IMR-90 (cell line): ENCODE results near the gene HCN3. TPM values are rescaled to one million over a fixed set of nuclear protein-coding genes. Genes with fewer than 3 reads are reported as not detected.

Source experiments
- ATAC-seq: fragments of 200-7000 bp; cut with Tn5 transposase; 2 replicates; pipeline ENCODE4 v1.9.1; 2020; ENCODE audit warnings: low read depth, mild to moderate bottlenecking, moderate library complexity
- Bru-seq: library from RNA; stranded (reverse); fragments of 400-500 nt; gene quantifications from one replicate; lab custom pipeline; 2021; lab: Mats Ljungman, UMichigan
- BruChase-seq, 2 experiments: library from RNA; stranded (reverse); fragments of 400-500 nt; gene quantifications; one replicate each; lab custom pipeline; 2021; lab: Mats Ljungman, UMichigan
- BruUV-seq: library from RNA; stranded (reverse); fragments of 400-500 nt; replicated peaks from 2 replicates; lab custom pipeline; 2021; lab: Mats Ljungman, UMichigan
- CTCF ChIA-PET: fragments of 300-600 bp; formaldehyde crosslinking; extraction: SDS; loops from one replicate; lab custom pipeline; 2021; ENCODE audit warnings: antibody characterized with exemption; lab: Yijun Ruan, JAX
- POLR2A ChIA-PET: fragments of 300-600 bp; sonication (Branson Sonifier 250); formaldehyde crosslinking; loops from one replicate; lab custom pipeline; 2022; ENCODE audit warnings: antibody characterized with exemption; ENCODE audit not compliant: unreplicated experiment; lab: Charles Lee
- DNase-seq: peaks from one replicate; pipeline ENCODE4 v3.0.0; 2013
- H2AFZ ChIP-seq: replicated peaks from 2 replicates; pipeline ENCODE3; 2013; ENCODE audit warnings: low read length, mild to moderate bottlenecking; ENCODE audit not compliant: poor library complexity
- H2AK5ac ChIP-seq: 2 replicates; pipeline ENCODE4 v1.6.1; 2013; ENCODE audit warnings: low read depth, low read length, inconsistent platforms
- H2AK9ac ChIP-seq: replicated peaks from 2 replicates; pipeline ENCODE3; 2013; ENCODE audit warnings: mild to moderate bottlenecking, low read depth, low read length, moderate library complexity; ENCODE audit not compliant: poor library complexity
- H2BK120ac ChIP-seq: 2 replicates; pipeline ENCODE4 v1.6.1; 2013; ENCODE audit warnings: low read depth, low read length, inconsistent platforms
- H2BK15ac ChIP-seq: 3 replicates; pipeline ENCODE4 v1.6.1; 2013; ENCODE audit warnings: low read depth, low read length, inconsistent platforms
- H2BK20ac ChIP-seq: 2 replicates; pipeline ENCODE4 v1.6.1; 2013; ENCODE audit warnings: low read depth, mild to moderate bottlenecking, inconsistent platforms, low read length, moderate library complexity
- H2BK5ac ChIP-seq: 2 replicates; pipeline ENCODE4 v1.6.1; 2013; ENCODE audit warnings: mild to moderate bottlenecking, low read depth, low read length, inconsistent platforms; ENCODE audit not compliant: poor library complexity, severe bottlenecking
- H3K14ac ChIP-seq: replicated peaks from 2 replicates; pipeline ENCODE4 v1.6.1; 2013; ENCODE audit warnings: low read depth, low read length, inconsistent platforms
- H3K18ac ChIP-seq: 2 replicates; pipeline ENCODE4 v1.6.1; 2013; ENCODE audit warnings: low read depth, low read length, control low read depth
- H3K23ac ChIP-seq: 2 replicates; pipeline ENCODE4 v1.6.1; 2013; ENCODE audit warnings: low read depth, low read length, inconsistent platforms
- H3K27ac ChIP-seq: 2 replicates; pipeline ENCODE4 v1.5.1; 2013; ENCODE audit warnings: mild to moderate bottlenecking, control low read depth, low read length; ENCODE audit not compliant: insufficient read depth
- H3K27me3 ChIP-seq: 2 replicates; pipeline ENCODE4 v1.6.1; 2013; ENCODE audit warnings: low read length; ENCODE audit not compliant: control insufficient read depth, insufficient read depth
- H3K36me3 ChIP-seq: 2 replicates; pipeline ENCODE4 v1.6.1; 2013; ENCODE audit warnings: low read length, mixed read lengths; ENCODE audit not compliant: control insufficient read depth, insufficient read depth
- H3K4ac ChIP-seq: 2 replicates; pipeline ENCODE4 v1.6.1; 2013; ENCODE audit warnings: low read depth, low read length, inconsistent platforms
- H3K4me1 ChIP-seq: 2 replicates; pipeline ENCODE4 v1.6.1; 2013; ENCODE audit warnings: low read length, mixed read lengths; ENCODE audit not compliant: control insufficient read depth, insufficient read depth
- H3K4me2 ChIP-seq: 2 replicates; pipeline ENCODE4 v1.6.1; 2013; ENCODE audit warnings: low read depth, mild to moderate bottlenecking, control low read depth, low read length, moderate library complexity
- H3K4me3 ChIP-seq: 2 replicates; pipeline ENCODE4 v1.5.1; 2013; ENCODE audit warnings: low read depth, mild to moderate bottlenecking, control low read depth, low read length, moderate library complexity; ENCODE audit not compliant: insufficient read depth
- H3K56ac ChIP-seq: 2 replicates; pipeline ENCODE4 v1.6.1; 2013; ENCODE audit warnings: low read length, inconsistent platforms; ENCODE audit not compliant: insufficient read depth; ENCODE audit errors: extremely low read depth
- H3K79me1 ChIP-seq, 2 experiments: 2 replicates each; pipeline ENCODE4 v1.6.1; 2013; ENCODE audit warnings: low read length in 2 of 2, inconsistent platforms in 1 of 2, low read depth in 1 of 2
- H3K9ac ChIP-seq: 2 replicates; pipeline ENCODE4 v1.6.1; 2013; ENCODE audit warnings: low read depth, low read length, control low read depth
- H3K9me1 ChIP-seq: 2 replicates; pipeline ENCODE4 v1.6.1; 2013; ENCODE audit warnings: low read length, inconsistent platforms; ENCODE audit not compliant: insufficient read depth
- H3K9me3 ChIP-seq: 2 replicates; pipeline ENCODE4 v1.6.1; 2013; ENCODE audit warnings: low read length; ENCODE audit not compliant: control insufficient read depth, insufficient read depth
- H4K20me1 ChIP-seq: 2 replicates; pipeline ENCODE4 v1.6.1; 2013; ENCODE audit warnings: low read length, inconsistent platforms; ENCODE audit not compliant: insufficient read depth
- H4K5ac ChIP-seq: 2 replicates; pipeline ENCODE4 v1.6.1; 2013; ENCODE audit warnings: mild to moderate bottlenecking, low read depth, low read length, control low read depth
- H4K8ac ChIP-seq, 2 experiments: 2 replicates each; pipeline ENCODE4 v1.6.1; 2013; ENCODE audit warnings: low read depth in 2 of 2, low read length in 2 of 2, control low read depth in 1 of 2, inconsistent platforms in 1 of 2
- H4K91ac ChIP-seq: 2 replicates; pipeline ENCODE4 v1.6.1; 2013; ENCODE audit warnings: low read depth, low read length, inconsistent platforms; ENCODE audit not compliant: insufficient read depth
- MAZ ChIP-seq: IDR thresholded peaks from 2 replicates; pipeline ENCODE4 v1.6.1; 2012; ENCODE audit warnings: low read depth, mild to moderate bottlenecking, low read length, improper control_type of control experiment, moderate library complexity, borderline replicate concordance
- MXI1 ChIP-seq: IDR thresholded peaks from 2 replicates; pipeline ENCODE4 v1.6.1; 2012; ENCODE audit warnings: low read depth, mild to moderate bottlenecking, low read length, moderate library complexity, borderline replicate concordance
- NFE2L2 ChIP-seq: fragments of 150-350 bp; IDR thresholded peaks from 2 replicates; pipeline ENCODE4 v1.6.1; 2016; ENCODE audit warnings: low read depth, mild to moderate bottlenecking, low read length
- POLR2A ChIP-seq: IDR thresholded peaks from 2 replicates; pipeline ENCODE4 v1.6.1; 2012; ENCODE audit warnings: mild to moderate bottlenecking, low read depth, low read length
- RCOR1 ChIP-seq: IDR thresholded peaks from 2 replicates; pipeline ENCODE4 v1.6.1; 2012; ENCODE audit warnings: mild to moderate bottlenecking, low read length, improper control_type of control experiment; ENCODE audit not compliant: insufficient replicate concordance
- RFX5 ChIP-seq: IDR thresholded peaks from 2 replicates; pipeline ENCODE4 v1.8.0; 2012; ENCODE audit warnings: low read depth, mild to moderate bottlenecking, low read length, moderate library complexity
- SMC3 ChIP-seq: fragments of 150-350 bp; IDR thresholded peaks from 2 replicates; pipeline ENCODE4 v1.6.1; 2016; ENCODE audit warnings: low read depth, mild to moderate bottlenecking, antibody characterized with exemption, low read length, moderate library complexity
- USF2 ChIP-seq: fragments of 150-350 bp; IDR thresholded peaks from 2 replicates; pipeline ENCODE4 v1.6.1; 2017; ENCODE audit warnings: mild to moderate bottlenecking, antibody characterized with exemption, low read length, low read depth
- WGBS, 2 experiments: methylation state at CpG; one replicate each; pipeline versions ENCODE4 v1.1.5 to v1.1.7; 2013; ENCODE audit warnings: missing lambda C conversion rate in 2 of 2; ENCODE audit not compliant: insufficient read length in 1 of 2; ENCODE audit errors: extremely low coverage in 2 of 2; 5-methylcytosine and 5-hydroxymethylcytosine counted together
- dilution Hi-C: fragments of 300-500 bp; cut with HindIII; formaldehyde crosslinking; loops from one replicate; pipeline ENCODE4 v1.14.3; 2018; ENCODE audit warnings: low sequenced_read_pairs; ENCODE audit not compliant: unreplicated experiment
- in situ Hi-C: fragments of 300-500 bp; cut with MboI; formaldehyde crosslinking; loops from 3 replicates; pipeline ENCODE4 v1.14.3; 2019; ENCODE audit warnings: low sequenced_read_pairs, inconsistent platforms, mixed read lengths
- intact Hi-C: fragments of 100-400 bp; cut with micrococcal nuclease; formaldehyde crosslinking; loops from 2 replicates; pipeline ENCODE4 v1.10.0; 2022
- long read RNA-seq: library from polyadenylated mRNA; unstranded; transcript quantifications from one replicate; pipeline ENCODE4 v2.0.0, GENCODE V29; 2021; ENCODE audit not compliant: unreplicated experiment
- polyA plus RNA-seq, 3 experiments: library from polyadenylated mRNA; depleted of rRNA; stranded (reverse); fragments of >200 nt; gene quantifications; 2 replicates each; pipeline ENCODE4 v1.2.3, GENCODE V29; 2012; ENCODE audit warnings: low replicate concordance in 1 of 3
- total RNA-seq: library from RNA; depleted of rRNA; stranded (reverse); fragments of >200 nt; gene quantifications from 2 replicates; pipeline ENCODE4 v1.2.3, GENCODE V29; 2012; rRNA removed
- TF ChIP-seq, protein P1 (sequence below): fragments of 150-350 bp; IDR thresholded peaks from 2 replicates; pipeline ENCODE4 v1.6.1; 2016; ENCODE audit warnings: low read depth, mild to moderate bottlenecking, low read length, moderate library complexity, borderline replicate concordance
- TF ChIP-seq, protein P2 (sequence below): conservative IDR thresholded peaks from 2 replicates; pipeline ENCODE4 v1.5.1; 2012; ENCODE audit warnings: mild to moderate bottlenecking, low read depth, low read length, improper control_type of control experiment

Gene HCN3
- total RNA-seq (0.36 and 0.83 TPM in 2 replicates), polyA plus RNA-seq (2012; rRNA removed) (2.7 and 2.9 TPM in 2 replicates), Bru-seq, nascent RNA (percentile 34 among the genes with signal in this experiment), BruChase-seq, experiment 1, labeled RNA remaining after a 6-hour chase (percentile 43 among the genes with signal in this experiment), BruChase-seq, experiment 2, labeled RNA remaining after a 2-hour chase (percentile 42 among the genes with signal in this experiment)
- 0.88 and 1.4 TPM in 2 replicates for polyA plus RNA-seq (2012; cell fraction: cytosol; rRNA removed)
- 20.7 and 30.0 TPM in 2 replicates for polyA plus RNA-seq (2012; cell fraction: nucleus; rRNA removed; ENCODE audit: low replicate concordance)
- long read RNA-seq, partial matches to known transcripts: 1 of 1 reads
- long read RNA-seq, other reads (novel, unspliced or antisense): 0 of 1 reads

DNA sequence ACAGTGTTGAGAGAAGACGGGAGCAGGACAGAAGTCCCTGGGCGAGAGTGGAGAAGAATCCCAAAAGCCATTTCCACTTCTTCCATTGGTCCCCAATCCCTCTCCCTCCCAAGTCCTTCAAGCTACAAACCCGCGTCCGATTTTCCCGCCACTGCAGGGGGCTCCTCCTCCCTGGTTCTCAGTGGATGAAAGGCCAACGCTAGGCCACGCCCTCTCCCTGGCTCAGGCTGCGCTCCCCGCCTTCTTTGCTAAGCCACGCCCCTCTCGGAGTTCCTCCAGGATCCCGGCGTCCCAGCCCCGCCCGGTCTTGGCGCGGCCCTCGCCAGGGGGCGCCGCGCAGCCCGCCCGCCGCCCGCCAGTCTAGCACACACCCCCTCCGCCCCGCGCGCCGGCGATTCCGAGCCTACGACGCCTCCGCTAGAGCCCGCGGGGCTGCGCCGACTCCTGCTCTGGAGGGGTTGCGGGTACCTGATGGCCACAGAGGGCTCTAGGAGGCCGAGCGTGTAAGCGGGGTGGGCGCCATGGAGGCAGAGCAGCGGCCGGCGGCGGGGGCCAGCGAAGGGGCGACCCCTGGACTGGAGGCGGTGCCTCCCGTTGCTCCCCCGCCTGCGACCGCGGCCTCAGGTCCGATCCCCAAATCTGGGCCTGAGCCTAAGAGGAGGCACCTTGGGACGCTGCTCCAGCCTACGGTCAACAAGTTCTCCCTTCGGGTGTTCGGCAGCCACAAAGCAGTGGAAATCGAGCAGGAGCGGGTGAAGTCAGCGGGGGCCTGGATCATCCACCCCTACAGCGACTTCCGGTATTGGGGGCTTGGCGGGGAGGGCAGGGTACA lies at the start of gene HCN3:
TSS of gene HCN3 (plus strand) at position 394 of the 832 bp plus-strand sequence. CDS start at position 522, 128 bp downstream.
- WGBS, 2 experiments: 2% methylated on average over 31 of the region's 68 CpGs; no CpG with 5 or more reads in 1 of the 2 experiments
- TF ChIP-seq NFE2L2 (0 out of 2 replicates have a peak, but pooled peaks have one; percentile 16), RCOR1 (no peak), POLR2A (no peak), RFX5 (no peak), MXI1 (peak; percentile 69), MAZ (peak; percentile 98), SMC3 (peak; percentile 73), USF2 (no peak)
- TF ChIP-seq, protein P1, sequence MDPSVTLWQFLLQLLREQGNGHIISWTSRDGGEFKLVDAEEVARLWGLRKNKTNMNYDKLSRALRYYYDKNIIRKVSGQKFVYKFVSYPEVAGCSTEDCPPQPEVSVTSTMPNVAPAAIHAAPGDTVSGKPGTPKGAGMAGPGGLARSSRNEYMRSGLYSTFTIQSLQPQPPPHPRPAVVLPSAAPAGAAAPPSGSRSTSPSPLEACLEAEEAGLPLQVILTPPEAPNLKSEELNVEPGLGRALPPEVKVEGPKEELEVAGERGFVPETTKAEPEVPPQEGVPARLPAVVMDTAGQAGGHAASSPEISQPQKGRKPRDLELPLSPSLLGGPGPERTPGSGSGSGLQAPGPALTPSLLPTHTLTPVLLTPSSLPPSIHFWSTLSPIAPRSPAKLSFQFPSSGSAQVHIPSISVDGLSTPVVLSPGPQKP: no peak
- TF ChIP-seq, protein P2, sequence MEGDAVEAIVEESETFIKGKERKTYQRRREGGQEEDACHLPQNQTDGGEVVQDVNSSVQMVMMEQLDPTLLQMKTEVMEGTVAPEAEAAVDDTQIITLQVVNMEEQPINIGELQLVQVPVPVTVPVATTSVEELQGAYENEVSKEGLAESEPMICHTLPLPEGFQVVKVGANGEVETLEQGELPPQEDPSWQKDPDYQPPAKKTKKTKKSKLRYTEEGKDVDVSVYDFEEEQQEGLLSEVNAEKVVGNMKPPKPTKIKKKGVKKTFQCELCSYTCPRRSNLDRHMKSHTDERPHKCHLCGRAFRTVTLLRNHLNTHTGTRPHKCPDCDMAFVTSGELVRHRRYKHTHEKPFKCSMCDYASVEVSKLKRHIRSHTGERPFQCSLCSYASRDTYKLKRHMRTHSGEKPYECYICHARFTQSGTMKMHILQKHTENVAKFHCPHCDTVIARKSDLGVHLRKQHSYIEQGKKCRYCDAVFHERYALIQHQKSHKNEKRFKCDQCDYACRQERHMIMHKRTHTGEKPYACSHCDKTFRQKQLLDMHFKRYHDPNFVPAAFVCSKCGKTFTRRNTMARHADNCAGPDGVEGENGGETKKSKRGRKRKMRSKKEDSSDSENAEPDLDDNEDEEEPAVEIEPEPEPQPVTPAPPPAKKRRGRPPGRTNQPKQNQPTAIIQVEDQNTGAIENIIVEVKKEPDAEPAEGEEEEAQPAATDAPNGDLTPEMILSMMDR: peak; percentile 78

More for the DNA sequence above, at the start of gene HCN3:
- H2BK5ac ChIP-seq: no peak within 1 kb of the TSS
- no peaks in the 10 kb centered on the region for H3K27me3 ChIP-seq
- no peak within 1 kb of the TSS for H2BK120ac ChIP-seq
- DNase-seq (peak; percentile 93), ATAC-seq (peak; percentile 83)
- H4K91ac ChIP-seq: no peak within 1 kb of the TSS
- ChIA-PET CTCF (interaction anchor here (0.5 kb wide), 1 partner anchor 345 kb away, joined by 3 read pairs; no protein-coding TSS in a partner anchor), POLR2A (no interaction called here)
- BruUV-seq: no TSS peak
- peaks cover 1% of the 10 kb centered on the region for H3K4me1 ChIP-seq
- H3K9me3 ChIP-seq: no peaks in the 10 kb centered on the region
- H3K56ac ChIP-seq: no peak within 1 kb of the TSS
- peak within 1 kb of the TSS; percentile 87 for H2AK9ac ChIP-seq
- peaks cover 7% of the 10 kb centered on the region; the same call in 1 of the 2 replicates for H4K20me1 ChIP-seq
- H2AK5ac ChIP-seq: 0 out of 2 replicates have a peak within 1 kb of the TSS, but pooled peaks have one; percentile 33
- in situ Hi-C loops: loop anchor here (5.0 kb wide), 1 partner anchor 40 kb away; no protein-coding TSS in a partner anchor
- H2BK15ac ChIP-seq: no peak within 1 kb of the TSS
- peak within 1 kb of the TSS; percentile 64; the same call in 1 of the 2 replicates for H3K23ac ChIP-seq
- dilution Hi-C loops: no loop called here
- H3K79me1 ChIP-seq: peaks cover 0 to 21% of the 10 kb centered on the region in 2 experiments; a peak in 2 of 4 replicates
- peak within 1 kb of the TSS; percentile 45 for H3K9ac ChIP-seq
- peaks cover 5% of the 10 kb centered on the region for H3K9me1 ChIP-seq
- H3K18ac ChIP-seq: no peak within 1 kb of the TSS
- no peak within 1 kb of the TSS; the same call in 1 of the 2 replicates for H3K4ac ChIP-seq
- peak within 1 kb of the TSS; percentile 81 for H3K4me2 ChIP-seq
- no peak within 1 kb of the TSS for H4K5ac ChIP-seq
- no peaks in the 10 kb centered on the region for H3K36me3 ChIP-seq
- peak within 1 kb of the TSS; percentile 69 for H3K4me3 ChIP-seq
- H2BK20ac ChIP-seq: no peak within 1 kb of the TSS
- peak within 1 kb of the TSS; percentile 28; the same call in 1 of the 2 replicates for H3K27ac ChIP-seq
- 0 out of 2 replicates have a peak within 1 kb of the TSS, but pooled peaks have one; percentile 57 for H3K14ac ChIP-seq
- H2AFZ ChIP-seq: peak within 1 kb of the TSS; percentile 98
- H4K8ac ChIP-seq: peak within 1 kb of the TSS; percentile 32 to 58; a peak in 2 of 4 replicates
- intact Hi-C loops: loop anchor here (1.0 to 5.0 kb wide), 4 partner anchors 31 to 371 kb away; partner anchors contain the start of gene FDPS
